ENCODE data around the gene AHCYL1.
"Not testable (repeated sequence)": the region's sequence is repeated elsewhere in the genome, so short reads cannot be mapped to it uniquely, and the experiment has no call there.

Gene AHCYL1

DNA sequence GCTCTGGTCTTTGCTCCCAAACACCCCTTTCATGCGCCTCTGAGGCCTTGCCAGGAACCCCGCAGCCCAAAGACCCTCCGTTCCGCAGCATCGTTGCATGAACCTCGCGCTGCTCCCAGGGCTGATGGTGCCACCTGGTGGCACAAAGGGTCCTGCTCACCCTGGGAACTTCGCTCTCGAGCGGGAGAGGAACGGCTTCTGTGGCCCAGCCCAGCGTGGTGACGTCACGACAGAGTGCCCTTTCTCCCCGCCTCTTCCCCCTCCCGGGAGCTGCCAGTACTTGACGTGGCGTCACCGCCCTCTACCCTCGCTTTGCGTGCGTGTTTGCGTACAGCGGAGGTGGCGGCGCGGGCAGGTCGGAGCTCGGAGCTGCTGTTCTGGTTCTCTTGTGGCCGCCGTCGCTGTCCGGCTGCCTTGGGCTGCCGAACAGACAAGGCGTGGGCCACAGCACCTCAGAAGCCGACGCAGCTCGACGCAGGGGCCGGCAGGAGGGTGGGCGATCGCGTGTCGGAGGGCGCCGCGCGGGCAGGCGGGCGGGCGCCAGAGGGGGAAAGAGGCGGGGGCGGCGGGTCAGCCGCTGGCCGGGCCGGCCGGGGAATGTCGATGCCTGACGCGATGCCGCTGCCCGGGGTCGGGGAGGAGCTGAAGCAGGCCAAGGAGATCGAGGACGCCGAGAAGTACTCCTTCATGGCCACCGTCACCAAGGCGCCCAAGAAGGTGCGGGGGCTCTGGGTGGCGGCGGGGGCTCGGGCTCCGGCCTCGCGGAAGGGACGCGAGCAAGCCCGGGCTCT is at the start of gene AHCYL1:
Gene AHCYL1, plus strand, starts transcription at position 310 of the 791 bp plus-strand sequence. Its CDS starts 288 bp downstream, at position 598.
- peak; percentile 99 for DNase-seq

DNA sequence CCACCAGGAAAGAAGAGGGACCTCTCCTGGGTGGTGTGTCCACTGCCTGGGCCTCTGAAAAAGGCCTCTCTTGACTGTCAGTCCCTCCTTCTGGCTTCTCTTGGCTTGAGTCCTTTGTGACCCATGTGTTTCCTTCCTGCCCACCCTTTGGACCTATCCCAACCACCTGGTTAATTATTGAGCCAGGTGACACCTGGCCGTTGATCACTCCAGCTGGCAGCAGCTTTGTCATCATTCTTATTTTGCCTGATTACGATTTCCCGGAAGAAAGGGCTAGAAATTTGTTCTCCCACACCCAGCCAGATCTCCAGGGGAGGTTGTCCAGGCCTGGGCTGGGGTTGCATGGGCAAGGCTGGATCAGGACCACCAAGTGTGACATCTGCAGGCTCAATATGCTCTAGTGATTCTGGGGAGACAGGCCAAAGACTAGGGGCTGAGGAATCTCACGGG is 49.1 kb upstream of the AHCYL1 start:
- no peak for DNase-seq

DNA sequence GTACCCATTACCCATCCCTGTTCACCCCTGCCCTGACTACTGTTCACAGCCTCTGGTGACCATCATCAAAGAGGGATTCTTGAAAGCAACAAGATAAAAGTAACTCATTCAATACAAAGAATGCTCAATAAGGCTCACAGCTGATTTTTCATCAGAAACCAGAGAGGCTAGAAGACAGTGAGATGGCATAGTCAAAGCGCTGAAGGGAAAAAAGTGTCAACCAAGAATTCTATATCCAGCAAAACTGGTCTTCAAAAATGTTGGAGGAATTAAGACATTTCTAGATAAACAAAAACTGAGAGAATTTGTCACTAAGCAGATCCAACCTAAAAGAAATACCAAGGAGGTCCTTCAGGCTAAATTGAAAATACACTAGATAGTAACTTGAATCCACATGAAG is 46.8 kb upstream of the AHCYL1 start:
- DNase-seq = no peak

DNA sequence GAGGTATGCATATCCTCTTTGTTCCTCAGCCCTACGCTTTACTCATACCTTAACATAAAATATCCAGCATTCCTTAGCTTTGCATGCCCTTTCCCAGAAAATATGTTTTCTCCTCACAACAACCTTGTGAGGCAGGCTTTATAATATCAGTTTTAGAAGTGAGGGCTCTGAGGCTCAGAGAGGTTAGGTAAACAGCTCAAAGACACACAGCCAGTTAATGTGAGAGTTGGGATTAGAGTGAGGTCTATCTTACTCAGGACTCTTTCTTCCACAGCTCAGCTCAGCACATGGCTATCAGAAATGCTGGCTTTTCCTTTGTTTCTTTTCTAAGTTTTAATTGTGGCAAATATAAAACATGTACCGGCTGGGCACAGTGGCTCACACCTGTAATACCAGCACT is 46.0 kb upstream of the AHCYL1 start:
- DNase-seq = no peak

DNA sequence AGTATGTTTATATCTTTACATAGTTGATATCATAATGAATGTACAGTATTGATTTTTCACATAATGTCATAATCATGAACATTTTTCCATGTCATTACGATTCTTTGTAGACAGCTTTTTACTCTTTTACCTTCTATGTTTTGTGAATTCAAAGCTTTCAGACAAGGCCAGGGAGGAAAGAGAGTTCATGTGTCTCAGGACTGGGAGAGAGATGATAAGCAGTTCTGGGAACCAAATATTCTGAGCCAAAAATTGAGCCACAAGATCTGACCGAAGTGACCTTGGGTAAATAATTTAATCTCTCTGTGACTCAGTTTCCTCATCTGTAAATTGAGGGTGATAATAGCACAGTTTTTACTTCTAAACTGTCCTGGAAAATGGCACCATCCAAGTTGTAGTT is 42.1 kb upstream of the AHCYL1 start:
- no peak for DNase-seq

DNA sequence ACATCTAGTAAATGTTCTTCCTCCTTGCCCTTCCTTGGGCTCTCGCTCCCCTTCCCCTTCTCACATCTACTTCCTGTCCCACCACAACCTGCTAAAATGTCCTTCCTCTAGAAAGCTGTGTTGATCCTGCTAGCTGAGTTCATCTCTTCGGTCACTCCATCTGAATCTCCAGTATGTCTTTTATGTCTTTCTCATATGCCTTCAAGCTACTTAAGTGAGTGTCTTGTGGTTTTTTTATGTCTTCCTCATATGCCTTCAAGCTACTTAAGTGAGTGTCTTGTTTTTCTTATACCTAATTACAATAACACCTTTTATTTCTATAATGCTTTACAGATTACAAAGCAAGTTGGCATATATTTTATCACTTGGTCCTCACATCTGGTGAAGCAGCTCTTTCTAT is 40.0 kb upstream of the AHCYL1 start:
- DNase-seq = no peak

DNA sequence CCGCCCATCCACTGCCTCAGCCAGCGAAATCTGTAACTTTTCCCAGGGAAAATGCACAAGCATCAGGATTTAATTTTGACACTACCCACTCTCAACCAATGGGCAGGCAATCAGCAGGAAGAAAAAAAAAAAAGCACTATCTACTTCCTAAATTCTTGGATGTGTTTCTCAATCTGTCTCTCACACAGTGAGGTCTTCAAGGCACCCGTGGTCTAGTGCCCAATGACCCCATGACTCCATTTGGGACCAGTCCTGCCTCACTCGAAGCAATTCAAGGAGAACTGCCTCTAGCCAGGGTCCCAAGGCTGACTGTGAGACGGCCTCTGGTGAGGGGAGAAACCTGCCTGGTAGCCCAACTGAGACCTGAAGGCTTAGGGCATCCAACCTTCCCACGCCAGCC is 38.1 kb upstream of the AHCYL1 start:
- DNase-seq = no peak

DNA sequence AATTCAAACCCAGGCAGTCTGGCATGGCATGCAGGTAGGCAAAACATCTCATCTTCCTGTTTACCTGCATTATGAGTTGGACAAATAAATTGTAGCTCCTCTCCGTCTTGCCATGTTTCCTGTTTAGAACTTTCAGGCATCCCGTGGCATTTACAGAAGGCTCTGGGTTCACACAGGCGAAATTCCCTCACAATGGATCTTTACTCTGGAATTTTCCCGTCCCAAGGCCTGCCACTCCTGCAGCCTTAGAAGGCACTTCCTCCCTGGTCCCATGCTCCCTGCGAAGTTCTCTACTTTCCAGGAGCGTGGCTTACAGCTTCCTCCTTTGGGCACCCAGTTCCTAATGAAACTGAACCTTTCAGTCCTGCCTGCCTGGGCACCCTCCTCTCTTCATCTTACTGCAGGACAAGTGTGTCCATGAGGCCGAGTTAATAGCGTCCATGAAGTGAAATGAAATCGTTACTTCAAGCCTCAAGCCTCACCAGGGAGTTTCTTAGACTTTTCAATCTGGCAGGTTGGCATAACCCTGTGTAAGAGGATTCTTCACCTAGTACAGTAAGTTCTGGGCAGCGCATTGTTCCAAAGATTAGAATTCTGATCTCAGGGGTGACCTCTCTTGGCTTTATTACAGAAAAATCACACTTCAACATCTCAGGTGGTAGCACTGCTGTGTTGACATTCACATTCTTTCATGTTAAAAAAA is 36.8 kb upstream of the AHCYL1 start:
- DNase-seq = no peak

DNA sequence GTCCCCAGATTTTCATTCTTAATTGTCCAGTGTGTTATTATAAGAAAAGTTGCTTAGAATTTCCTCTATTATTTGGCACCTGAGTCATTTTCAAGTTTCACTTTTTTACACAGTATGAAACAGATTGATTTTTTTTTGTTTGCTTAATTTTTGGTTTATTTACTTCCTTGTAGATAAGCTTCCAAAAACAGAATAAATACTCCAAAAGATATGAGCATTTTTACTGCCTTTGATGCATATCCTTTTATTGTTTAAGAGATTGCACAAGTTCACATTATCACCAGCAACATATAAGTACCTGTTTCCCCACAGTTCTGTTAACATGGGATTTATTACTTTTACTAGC is 36.3 kb upstream of the AHCYL1 start:
- DNase-seq = no peak

DNA sequence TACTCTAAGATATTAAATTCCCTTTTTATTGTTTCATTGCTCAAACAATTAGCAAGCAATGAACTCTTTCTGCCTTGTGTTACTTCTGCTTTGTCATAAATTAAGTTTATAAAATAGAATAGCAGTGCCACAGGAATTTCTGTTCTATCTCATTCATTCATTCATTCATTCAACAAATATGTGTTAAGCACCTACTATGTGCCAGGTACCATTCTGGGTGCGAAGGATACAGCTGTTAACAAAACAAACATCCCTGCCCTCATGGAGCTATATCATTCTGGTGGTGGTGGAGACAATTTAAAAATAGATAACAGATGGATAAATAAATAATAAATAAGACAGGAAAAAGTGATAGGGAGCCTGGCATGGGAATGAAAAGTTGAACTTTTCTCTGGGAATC is 34.5 kb upstream of the AHCYL1 start:
- no peak for DNase-seq

DNA sequence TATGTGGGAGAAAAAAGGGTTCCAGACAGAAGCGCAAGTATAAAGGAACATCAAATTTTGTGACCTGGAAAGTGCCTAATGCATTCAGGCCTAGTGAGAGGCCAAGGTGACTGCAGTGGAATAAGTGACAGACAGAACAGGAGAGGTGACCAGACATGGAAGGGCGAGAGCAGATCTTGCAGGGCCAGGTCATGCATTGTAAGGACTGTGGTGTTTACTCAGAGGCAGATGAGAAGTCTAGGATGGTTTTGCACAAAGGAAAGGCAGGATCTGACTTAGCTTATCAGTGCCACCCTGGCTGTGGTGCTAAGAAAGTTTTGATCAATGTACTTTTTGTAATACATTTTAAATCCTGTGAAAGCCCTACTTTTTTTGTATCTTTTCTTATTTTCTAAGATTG is 34.1 kb upstream of the AHCYL1 start:
- DNase-seq = no peak

DNA sequence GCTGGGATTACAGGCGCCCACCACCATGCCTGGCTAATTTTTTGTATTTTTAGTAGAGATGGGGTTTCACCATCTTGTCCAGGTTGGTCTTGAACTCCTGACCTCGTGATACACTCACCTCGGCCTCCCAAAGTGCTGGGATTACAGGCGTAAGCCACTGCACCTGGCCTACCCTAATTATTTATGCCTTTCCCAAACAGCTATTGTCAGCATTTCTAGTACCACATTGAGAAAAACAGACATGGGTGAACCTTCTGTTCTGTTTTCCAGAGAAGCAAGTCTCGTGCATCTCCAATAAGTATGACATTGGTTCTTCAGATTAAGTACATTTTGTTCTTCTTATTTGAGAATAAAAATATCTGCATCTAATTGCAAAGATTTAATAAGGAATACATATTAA is 33.1 kb upstream of the AHCYL1 start:
- not testable (repeated sequence) for DNase-seq

DNA sequence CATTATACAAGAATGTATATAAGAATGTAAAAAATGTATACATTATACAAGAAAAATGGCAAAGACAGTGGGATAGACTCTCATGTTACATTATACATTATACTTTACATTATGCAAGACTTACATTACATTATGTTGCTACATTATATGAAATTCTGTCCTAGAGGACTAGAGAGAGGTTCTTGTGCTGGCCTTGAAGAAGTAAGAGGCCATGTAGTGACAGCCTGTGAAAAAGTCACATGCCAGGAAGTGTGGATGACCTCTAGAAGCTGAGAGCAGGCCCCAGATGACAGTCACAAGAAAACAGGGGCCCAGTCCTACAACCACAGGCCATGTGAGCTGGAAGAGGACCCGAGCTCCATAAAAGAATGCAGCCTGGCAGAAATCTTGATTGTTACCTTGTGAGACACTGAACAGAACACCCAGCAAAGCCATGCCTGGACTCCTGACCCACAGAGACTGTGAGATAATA is 30.5 kb upstream of the AHCYL1 start:
- DNase-seq = no peak

DNA sequence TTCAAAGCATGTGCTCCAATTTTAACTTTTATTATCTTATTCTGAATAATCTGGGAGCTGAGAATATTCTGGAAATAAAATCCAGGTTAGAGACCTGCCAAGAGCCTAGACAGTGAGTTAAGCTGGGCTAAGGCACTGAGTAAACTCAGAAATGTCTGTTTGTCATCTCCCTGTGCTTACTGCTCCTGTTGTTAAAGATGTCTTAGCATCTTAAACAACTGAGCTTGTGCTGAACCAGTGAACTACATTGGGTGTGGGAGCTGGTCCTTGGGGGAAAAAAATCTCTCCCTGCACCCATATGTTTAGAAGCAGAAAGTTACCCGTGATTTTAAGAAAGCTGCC is 25.0 kb upstream of the AHCYL1 start:
- DNase-seq = no peak

DNA sequence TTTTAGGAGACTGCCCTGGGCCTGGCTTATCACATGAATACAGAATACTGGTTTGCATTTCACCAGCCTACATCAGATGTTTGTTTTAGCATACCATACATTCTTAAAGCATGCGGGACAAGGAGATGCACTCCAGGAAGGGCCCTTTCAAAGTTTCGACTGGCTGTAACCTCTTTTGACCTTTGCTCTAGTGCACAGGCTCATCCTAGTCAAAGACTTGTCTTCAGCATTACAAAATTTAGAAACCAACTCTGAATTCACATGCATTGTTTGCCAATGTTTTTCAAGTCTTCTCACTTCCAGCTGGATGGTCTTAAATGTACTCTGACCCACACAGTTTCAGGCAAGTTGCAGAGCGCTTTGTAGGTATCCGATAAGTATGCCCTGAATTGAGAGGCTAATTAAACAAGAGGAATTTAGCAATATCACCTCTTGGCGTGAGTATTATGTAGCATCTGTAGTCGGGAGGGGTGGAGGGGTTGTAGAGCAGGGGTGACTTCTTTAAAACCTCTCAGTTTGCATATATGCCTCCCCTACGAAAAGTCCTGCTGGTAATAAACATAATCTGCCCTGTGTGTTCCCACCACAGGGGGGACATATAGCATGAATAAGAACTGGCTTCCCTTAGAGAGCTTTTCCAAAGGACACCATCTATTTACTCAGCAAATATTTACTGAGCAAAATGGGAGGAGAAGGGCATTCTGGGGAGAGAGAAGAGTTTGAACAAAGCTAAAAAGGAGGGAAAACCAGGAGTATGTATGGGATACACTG is 24.4 kb upstream of the AHCYL1 start:
- DNase-seq = no peak

DNA sequence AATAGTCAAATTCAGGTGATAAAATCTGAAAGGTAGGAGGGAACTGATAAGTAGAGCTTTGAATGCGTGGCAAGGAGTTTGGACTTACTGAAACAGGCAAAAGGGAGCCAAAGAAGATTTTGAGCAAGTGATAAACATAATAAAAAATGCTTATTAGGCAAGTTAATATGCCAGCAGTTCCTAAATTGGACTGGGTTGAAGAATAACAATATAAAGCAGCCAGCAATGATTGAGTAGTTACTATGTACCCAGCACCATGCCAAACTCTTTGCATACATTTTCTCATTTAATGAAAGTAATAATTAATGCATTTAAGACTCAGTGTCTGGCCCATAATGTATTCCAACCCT is 23.8 kb upstream of the AHCYL1 start:
- DNase-seq = no peak

DNA sequence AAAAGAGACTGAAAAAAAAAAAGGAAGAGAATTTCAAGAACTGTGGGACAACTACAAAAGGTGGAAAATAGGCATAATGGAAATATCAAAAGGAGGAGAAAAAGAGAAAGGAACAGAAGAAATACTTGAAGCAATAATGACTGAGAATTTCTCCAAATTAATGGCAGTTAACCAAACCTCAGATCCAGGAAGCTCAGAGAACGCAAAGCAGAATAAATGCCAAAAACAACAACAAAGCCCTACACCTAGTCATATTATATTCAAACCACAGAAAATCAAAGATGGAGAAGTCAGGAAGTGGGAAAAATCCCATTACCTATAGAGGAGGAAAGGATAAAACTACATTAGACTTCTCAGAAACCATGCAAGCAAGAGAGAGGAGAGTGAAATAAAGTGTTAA is 20.7 kb upstream of the AHCYL1 start:
- no peak for DNase-seq

DNA sequence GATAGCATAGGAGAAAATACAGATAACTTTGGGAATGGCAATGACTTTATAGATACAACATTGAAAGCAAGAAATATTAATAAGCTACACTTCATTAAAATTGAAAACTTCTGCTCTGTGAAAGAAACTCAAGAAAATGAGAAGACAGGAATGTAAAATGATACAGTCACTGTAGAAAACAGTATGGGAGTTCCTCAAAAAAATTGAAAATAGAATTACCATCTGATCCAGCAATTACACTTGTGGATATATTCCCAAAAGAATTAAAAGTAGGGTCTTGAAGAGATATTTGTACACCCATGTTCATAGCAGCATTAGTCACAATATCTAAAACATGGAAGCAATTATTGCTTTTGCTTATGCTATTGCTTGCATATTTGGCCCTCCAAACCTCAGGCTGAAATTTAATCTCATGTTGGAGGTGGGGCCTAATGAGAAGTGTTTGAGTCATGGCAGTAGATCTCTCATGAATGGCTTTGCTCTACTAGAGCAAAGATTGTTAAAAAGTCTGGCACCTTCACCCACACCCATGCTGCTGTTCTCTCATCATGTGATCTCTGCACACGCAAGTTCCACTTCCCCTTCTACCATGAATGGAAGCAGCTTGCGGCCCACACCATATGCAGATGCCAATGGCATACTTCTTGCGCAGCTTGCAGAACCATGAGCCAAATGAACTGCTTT is 15.3 kb upstream of the AHCYL1 start:
- no peak for DNase-seq

DNA sequence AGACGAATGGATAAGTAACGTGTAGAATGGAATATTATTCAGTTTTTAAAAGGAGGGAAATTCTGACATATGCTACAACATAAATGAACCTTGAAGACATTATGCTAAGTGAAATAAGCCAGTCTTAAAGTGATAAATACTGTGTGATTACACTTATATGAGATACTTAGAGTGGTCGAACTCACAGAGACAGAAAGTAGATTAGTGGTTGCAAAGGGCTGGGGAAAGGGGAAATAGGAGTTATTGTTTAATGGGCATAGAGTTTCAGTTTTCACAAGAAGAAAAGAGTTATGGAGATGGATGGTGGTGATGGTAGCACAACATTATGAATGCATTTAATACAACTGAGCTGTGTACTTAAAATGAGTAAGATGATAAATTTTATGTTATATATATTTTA is 14.7 kb upstream of the AHCYL1 start:
- DNase-seq = no peak

DNA sequence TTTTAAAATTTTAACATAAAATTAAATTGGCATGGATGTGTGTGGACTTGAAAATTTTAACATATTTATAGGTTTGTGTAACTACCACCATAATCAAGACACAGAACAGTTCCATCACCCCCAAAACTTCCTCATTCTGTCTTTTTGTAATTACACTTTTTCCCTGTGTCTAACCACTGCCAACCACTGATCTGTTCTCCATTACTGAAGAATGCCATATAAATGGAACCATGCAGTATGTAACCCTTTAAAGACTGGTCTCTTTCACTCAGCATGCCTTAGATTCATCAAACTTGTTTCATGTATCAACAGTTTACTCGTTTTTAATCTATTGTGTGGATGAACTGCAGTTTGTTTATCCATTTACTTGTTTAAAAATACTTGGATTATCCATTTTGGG is 13.0 kb upstream of the AHCYL1 start:
- no peak for DNase-seq

DNA sequence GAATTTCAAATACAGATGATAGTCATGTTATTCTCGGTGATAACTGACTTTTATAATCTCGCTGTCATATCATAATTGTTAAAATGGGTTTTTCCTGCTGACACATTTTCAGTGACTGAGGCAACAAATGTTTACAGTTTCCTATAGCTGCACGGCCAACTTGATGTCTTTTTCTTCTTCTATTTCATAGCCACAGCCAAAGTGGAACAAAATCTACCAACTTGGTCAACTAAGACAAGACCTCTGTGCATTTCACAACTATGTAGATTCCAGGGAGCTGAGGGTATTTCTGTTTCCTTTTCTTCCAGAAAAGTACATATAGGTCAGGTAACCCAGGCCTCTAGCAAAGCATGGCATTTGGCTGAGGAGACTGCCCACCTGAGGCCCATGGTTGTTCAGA is 10.4 kb upstream of the AHCYL1 start:
- no peak for DNase-seq

DNA sequence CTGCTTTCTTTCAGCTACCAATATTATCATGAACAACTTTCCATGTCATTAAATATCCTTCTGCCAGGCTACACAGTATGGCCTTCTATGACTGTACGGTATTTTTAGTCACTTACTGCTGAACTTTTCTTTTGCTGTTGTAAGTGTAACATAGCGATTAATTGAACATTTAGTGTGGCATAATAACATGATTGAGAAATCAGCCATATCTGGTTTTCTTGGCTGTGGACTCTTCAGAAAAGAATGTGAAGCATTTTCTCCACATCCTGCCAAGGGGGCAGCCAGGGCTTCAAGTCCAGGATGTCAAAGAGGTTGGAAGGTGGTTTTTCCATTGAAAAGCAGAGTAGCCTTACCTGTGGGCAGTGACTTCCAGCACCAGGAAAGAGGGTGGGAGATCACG is 8.8 kb upstream of the AHCYL1 start:
- no peak for DNase-seq

DNA sequence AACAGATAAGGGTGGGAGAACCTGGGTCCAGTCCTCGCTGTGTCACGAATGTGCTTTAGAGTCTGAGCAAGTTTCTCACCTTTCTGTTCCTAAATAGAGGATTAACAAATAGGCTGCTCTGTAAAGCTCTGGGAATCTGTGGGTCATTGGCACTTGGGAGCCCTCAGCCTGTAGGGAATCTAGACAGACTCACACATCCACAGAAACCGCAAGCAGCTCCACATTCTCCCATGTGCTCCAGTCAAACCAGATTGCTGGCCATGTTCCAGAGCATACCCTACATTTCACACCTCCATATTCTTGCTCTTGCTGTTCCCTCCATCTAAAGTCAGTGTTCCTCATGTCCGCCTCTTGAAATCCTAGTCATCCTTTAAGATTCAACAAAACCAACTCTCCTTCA is 7.8 kb upstream of the AHCYL1 start:
- DNase-seq = no peak

Measured in activated CD8-positive, alpha-beta memory T cell treated with anti-CD3 and anti-CD28 coated beads, Interleukin-2, amount 50 U/mL, for 4 hours (primary cell).